ENCODE results near the gene VDAC2. TPM values are rescaled to one million over a fixed set of nuclear protein-coding genes. Genes with fewer than 3 reads are reported as not detected.

VDAC2 gene
- total RNA-seq, 1 donor from 2014 or later, result 178 TPM

- no peak for DNase-seq (ENCODE audit: low spot score)
- H3K4me3 Mint-ChIP-seq (ENCODE audit: unreplicated experiment), result no peak overlapping the region
- H3K36me3 Mint-ChIP-seq (ENCODE audit: low read depth, unreplicated experiment), result peaks cover 4% of the 10 kb centered on the region
- H3K4me1 Mint-ChIP-seq (ENCODE audit: unreplicated experiment), result no peaks in the 10 kb centered on the region
- no peak for TF ChIP-seq CTCF (IDR thresholded peaks at IDR 0.05; ENCODE audit: unreplicated experiment)
- no peaks in the 10 kb centered on the region for H3K9me3 Mint-ChIP-seq (ENCODE audit: unreplicated experiment)
- no peak overlapping the region for H3K27ac Mint-ChIP-seq (ENCODE audit: unreplicated experiment)
- no peaks in the 10 kb centered on the region for H3K27me3 Mint-ChIP-seq (ENCODE audit: unreplicated experiment)
Measured at GRCh38 chr10:75261813-75262705, 51.5 kb downstream of the VDAC2 start.

DNA sequence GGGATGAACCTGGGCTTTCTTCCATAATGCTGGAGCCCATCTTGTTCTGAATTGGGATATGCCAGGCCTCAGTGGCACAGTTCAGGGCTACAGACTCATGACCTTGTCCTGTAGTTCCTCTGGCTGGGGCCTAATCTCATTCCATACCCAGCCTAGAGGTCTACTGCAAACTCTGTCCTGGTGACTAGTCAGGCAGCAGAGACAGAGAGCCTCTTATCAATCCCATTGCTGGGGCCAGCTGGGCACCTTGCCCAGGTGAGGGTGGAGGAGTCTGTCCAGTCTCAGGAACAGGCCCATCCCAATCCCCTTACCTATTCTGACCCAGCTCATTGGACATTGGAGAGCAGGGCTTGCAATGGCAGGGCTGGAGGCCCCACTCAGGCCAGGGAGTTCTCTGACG, 53.2 kb downstream of the VDAC2 start:
- no peaks in the 10 kb centered on the region for H3K4me1 Mint-ChIP-seq (ENCODE audit: unreplicated experiment)
- TF ChIP-seq CTCF (IDR thresholded peaks at IDR 0.05; ENCODE audit: unreplicated experiment), result no peak
- peaks cover 4% of the 10 kb centered on the region for H3K36me3 Mint-ChIP-seq (ENCODE audit: low read depth, unreplicated experiment)
- DNase-seq (ENCODE audit: low spot score), result no peak
- H3K9me3 Mint-ChIP-seq (ENCODE audit: unreplicated experiment), result no peaks in the 10 kb centered on the region
- H3K27ac Mint-ChIP-seq (ENCODE audit: unreplicated experiment), result no peak overlapping the region
- no peak overlapping the region for H3K4me3 Mint-ChIP-seq (ENCODE audit: unreplicated experiment)
- H3K27me3 Mint-ChIP-seq (ENCODE audit: unreplicated experiment), result no peaks in the 10 kb centered on the region

DNA sequence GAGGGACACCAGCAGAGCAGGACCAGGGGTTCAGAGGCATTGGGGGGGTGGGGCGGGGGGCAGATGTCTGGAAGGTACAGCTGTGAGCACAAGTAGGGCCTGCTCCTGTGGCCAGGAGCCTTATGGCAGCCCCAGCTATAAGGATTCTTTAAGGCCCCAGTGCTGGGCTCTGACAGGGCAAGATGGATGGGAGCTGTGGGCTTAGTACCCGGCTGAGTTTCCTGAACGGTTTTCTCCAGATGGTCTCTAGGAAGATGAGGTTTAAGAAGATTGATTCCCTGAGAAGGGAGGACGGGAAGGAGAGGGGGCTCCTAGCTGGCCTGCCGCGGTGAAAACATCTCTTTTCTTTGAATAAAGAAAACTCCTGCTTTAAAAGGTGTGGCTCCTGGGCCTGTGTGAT, 55.3 kb downstream of the VDAC2 start:
- TF ChIP-seq CTCF (IDR thresholded peaks at IDR 0.05; ENCODE audit: unreplicated experiment), result no peak
- Mint-ChIP-seq H3K36me3 (ENCODE audit: low read depth, unreplicated experiment) (no peaks in the 10 kb centered on the region), H3K27ac (ENCODE audit: unreplicated experiment) (no peak overlapping the region), H3K4me3 (ENCODE audit: unreplicated experiment) (no peak overlapping the region), H3K4me1 (ENCODE audit: unreplicated experiment) (no peaks in the 10 kb centered on the region), H3K9me3 (ENCODE audit: unreplicated experiment) (no peaks in the 10 kb centered on the region), H3K27me3 (ENCODE audit: unreplicated experiment) (no peaks in the 10 kb centered on the region)
- DNase-seq (ENCODE audit: low spot score), result no peak

- H3K27ac Mint-ChIP-seq (ENCODE audit: unreplicated experiment), result no peak overlapping the region
- H3K27me3 Mint-ChIP-seq (ENCODE audit: unreplicated experiment), result no peaks in the 10 kb centered on the region
- no peak for DNase-seq (ENCODE audit: low spot score)
- no peak for TF ChIP-seq CTCF (IDR thresholded peaks at IDR 0.05; ENCODE audit: unreplicated experiment)
- no peaks in the 10 kb centered on the region for H3K36me3 Mint-ChIP-seq (ENCODE audit: low read depth, unreplicated experiment)
- H3K4me3 Mint-ChIP-seq (ENCODE audit: unreplicated experiment), result no peak overlapping the region
- H3K4me1 Mint-ChIP-seq (ENCODE audit: unreplicated experiment), result no peaks in the 10 kb centered on the region
- no peaks in the 10 kb centered on the region for H3K9me3 Mint-ChIP-seq (ENCODE audit: unreplicated experiment)
Measured at GRCh38 chr10:75266945-75267344, 56.3 kb downstream of the VDAC2 start.

GRCh38 chr10:75269605-75270004, 59.0 kb downstream of the VDAC2 start:
- H3K36me3 Mint-ChIP-seq (ENCODE audit: low read depth, unreplicated experiment), result no peaks in the 10 kb centered on the region
- no peak for TF ChIP-seq CTCF (IDR thresholded peaks at IDR 0.05; ENCODE audit: unreplicated experiment)
- H3K4me3 Mint-ChIP-seq (ENCODE audit: unreplicated experiment), result no peak overlapping the region
- H3K4me1 Mint-ChIP-seq (ENCODE audit: unreplicated experiment), result no peaks in the 10 kb centered on the region
- no peak for DNase-seq (ENCODE audit: low spot score)
- peaks cover 2% of the 10 kb centered on the region for H3K27me3 Mint-ChIP-seq (ENCODE audit: unreplicated experiment)
- no peak overlapping the region for H3K27ac Mint-ChIP-seq (ENCODE audit: unreplicated experiment)
- H3K9me3 Mint-ChIP-seq (ENCODE audit: unreplicated experiment), result no peaks in the 10 kb centered on the region

All from endothelial cell (in vitro differentiated cells).